Mucosa of gallbladder (tissue), 1 donor: Measurements from ENCODE around the gene HOXD10. TPM values are rescaled to one million over a fixed set of nuclear protein-coding genes. Genes with fewer than 3 reads are reported as not detected.

Experiments used
- DNase-seq: peaks from one replicate; pipeline ENCODE4 v3.0.0-alpha.2; 2020; ENCODE audit warnings: low spot score
- total RNA-seq: library from RNA; stranded (reverse); gene quantifications from one replicate; pipeline ENCODE4 v1.2.1, GENCODE V29; 2021
- donor health status: DM: no; HTN: no; CAD: no.

HOXD10 gene
- total RNA-seq, 1 donor from 2014 or later: not detected

GRCh38 chr2:176082824-176083751 lies 33.5 kb upstream of the HOXD10 start:
- DNase-seq: no peak

- no peak for DNase-seq
Observed at GRCh38 chr2:176083796-176084261, 32.7 kb upstream of the HOXD10 start, which contains the start of gene EVX2. TSS of gene EVX2 (minus strand) at chr2:176083962. CDS start at chr2:176083776, 186 bp downstream.

- no peak for DNase-seq
Observed at GRCh38 chr2:176084611-176085119, 31.9 kb upstream of the HOXD10 start.

- DNase-seq: no peak
Observed at GRCh38 chr2:176085120-176085788, 31.3 kb upstream of the HOXD10 start.

- no peak for DNase-seq
Observed at GRCh38 chr2:176085861-176086771, 30.5 kb upstream of the HOXD10 start.

GRCh38 chr2:176087330-176088047 lies 29.1 kb upstream of the HOXD10 start:
- DNase-seq: no peak

GRCh38 chr2:176088048-176088936 lies 28.3 kb upstream of the HOXD10 start:
- peak; percentile 47 for DNase-seq

GRCh38 chr2:176088937-176089842 lies 27.4 kb upstream of the HOXD10 start:
- no peak for DNase-seq

GRCh38 chr2:176089843-176090395 lies 26.7 kb upstream of the HOXD10 start:
- no peak for DNase-seq

GRCh38 chr2:176090862-176091261 lies 25.7 kb upstream of the HOXD10 start:
- DNase-seq: no peak

- DNase-seq: no peak
Observed at GRCh38 chr2:176091329-176092258, 25.0 kb upstream of the HOXD10 start.

- DNase-seq: no peak
Observed at GRCh38 chr2:176092270-176093144, 24.1 kb upstream of the HOXD10 start, which contains the start of gene HOXD13. TSS of gene HOXD13 (plus strand) at chr2:176092721. CDS start at chr2:176092891, 170 bp downstream.

- no peak for DNase-seq
Observed at GRCh38 chr2:176093145-176093897, 23.3 kb upstream of the HOXD10 start.

- DNase-seq: no peak
Observed at GRCh38 chr2:176093898-176094249, 22.7 kb upstream of the HOXD10 start.

- DNase-seq: no peak
Observed at GRCh38 chr2:176094349-176094748, 22.2 kb upstream of the HOXD10 start.
